SK-N-SH treated with all-trans-retinoic acid at 6 μM for 48 hours (cell line): ENCODE results near the gene RBMS3.

ENCODE experiments used
- ARNTL ChIP-seq: fragments of 450-650 bp; formaldehyde crosslinking; IDR thresholded peaks from 2 replicates; pipeline ENCODE4 v1.5.0; 2020; ENCODE audit warnings: low read depth, mild to moderate bottlenecking, moderate library complexity, borderline replicate concordance
- CSDC2 ChIP-seq: fragments of 250-450 bp; sonication (Bioruptor Pico); IDR thresholded peaks from 2 replicates; pipeline ENCODE4 v1.5.0; 2020; ENCODE audit warnings: mild to moderate bottlenecking, moderate library complexity
- ESRRG ChIP-seq: fragments of 250-450 bp; sonication (Bioruptor Pico); IDR thresholded peaks from 2 replicates; pipeline ENCODE4 v1.6.1; 2021; ENCODE audit warnings: mild to moderate bottlenecking
- ISL1 ChIP-seq: fragments of 250-450 bp; sonication (Bioruptor Pico); IDR thresholded peaks from 2 replicates; pipeline ENCODE4 v2.1.2; 2022; ENCODE audit warnings: mild to moderate bottlenecking, moderate library complexity
- OSR1 ChIP-seq: fragments of 250-450 bp; sonication (Bioruptor Pico); IDR thresholded peaks from 2 replicates; pipeline ENCODE4 v1.8.0; 2022; ENCODE audit warnings: moderate library complexity, mild to moderate bottlenecking, inconsistent platforms
- PPARA ChIP-seq: fragments of 250-450 bp; sonication (Bioruptor Pico); IDR thresholded peaks from 2 replicates; pipeline ENCODE4 v1.5.0; 2020; ENCODE audit warnings: mild to moderate bottlenecking, borderline replicate concordance
- TOX ChIP-seq: fragments of 250-450 bp; sonication (Bioruptor Pico); IDR thresholded peaks from 2 replicates; pipeline ENCODE4 v1.8.0; 2021; ENCODE audit warnings: mild to moderate bottlenecking, moderate library complexity, borderline replicate concordance
- ZFP3 ChIP-seq: fragments of 250-450 bp; sonication (Bioruptor Pico); IDR thresholded peaks from 2 replicates; pipeline ENCODE4 v1.5.0; 2020; ENCODE audit warnings: mild to moderate bottlenecking, moderate library complexity
- ZFP30 ChIP-seq: fragments of 450-650 bp; formaldehyde crosslinking; IDR thresholded peaks from 2 replicates; pipeline ENCODE4 v1.5.0; 2022; ENCODE audit warnings: mild to moderate bottlenecking, moderate library complexity
- ZNF565 ChIP-seq: fragments of 450-650 bp; formaldehyde crosslinking; conservative IDR thresholded peaks from 2 replicates; pipeline ENCODE4 v1.5.0; 2020; ENCODE audit warnings: low read depth, mild to moderate bottlenecking, moderate library complexity
- ZNF70 ChIP-seq: fragments of 450-650 bp; formaldehyde crosslinking; IDR thresholded peaks from 2 replicates; pipeline ENCODE4 v1.5.0; 2020; ENCODE audit warnings: mild to moderate bottlenecking, moderate library complexity
- TF ChIP-seq, protein P1 (sequence below): fragments of 250-450 bp; sonication (Bioruptor Pico); IDR thresholded peaks from 2 replicates; pipeline ENCODE4 v1.8.0; 2021; ENCODE audit warnings: low read depth, mild to moderate bottlenecking, moderate library complexity, borderline replicate concordance

DNA sequence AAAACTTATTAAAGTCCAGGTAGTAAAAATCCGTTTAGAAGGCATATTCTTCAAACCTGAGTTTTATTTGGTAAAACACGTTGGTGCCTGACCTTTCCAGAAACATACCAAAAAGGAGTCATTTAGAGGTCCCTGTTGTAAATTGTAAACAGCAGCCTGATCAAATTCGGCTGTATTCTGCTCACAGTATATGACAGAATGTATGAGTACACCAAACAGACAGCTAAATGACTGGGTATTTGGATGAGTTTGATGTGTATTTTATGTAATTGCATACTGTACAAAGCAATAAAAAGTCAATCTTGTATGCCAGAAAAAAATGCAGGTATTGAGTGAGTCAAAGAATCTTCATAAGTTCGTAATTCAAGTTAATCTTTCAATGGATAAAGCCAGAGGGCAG lies 330.4 kb downstream of the RBMS3 start:
- TF ChIP-seq ZFP3 (CRISPR knock-in tag): no peak
- TF ChIP-seq PPARA: no peak
- no peak for TF ChIP-seq ARNTL (CRISPR knock-in tag)
- TF ChIP-seq ZFP30: no peak
- TF ChIP-seq, protein P1, sequence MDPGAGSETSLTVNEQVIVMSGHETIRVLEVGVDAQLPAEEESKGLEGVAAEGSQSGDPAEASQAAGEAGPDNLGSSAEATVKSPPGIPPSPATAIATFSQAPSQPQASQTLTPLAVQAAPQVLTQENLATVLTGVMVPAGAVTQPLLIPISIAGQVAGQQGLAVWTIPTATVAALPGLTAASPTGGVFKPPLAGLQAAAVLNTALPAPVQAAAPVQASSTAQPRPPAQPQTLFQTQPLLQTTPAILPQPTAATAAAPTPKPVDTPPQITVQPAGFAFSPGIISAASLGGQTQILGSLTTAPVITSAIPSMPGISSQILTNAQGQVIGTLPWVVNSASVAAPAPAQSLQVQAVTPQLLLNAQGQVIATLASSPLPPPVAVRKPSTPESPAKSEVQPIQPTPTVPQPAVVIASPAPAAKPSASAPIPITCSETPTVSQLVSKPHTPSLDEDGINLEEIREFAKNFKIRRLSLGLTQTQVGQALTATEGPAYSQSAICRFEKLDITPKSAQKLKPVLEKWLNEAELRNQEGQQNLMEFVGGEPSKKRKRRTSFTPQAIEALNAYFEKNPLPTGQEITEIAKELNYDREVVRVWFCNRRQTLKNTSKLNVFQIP (CRISPR knock-in tag): no peak
- TF ChIP-seq OSR1 (CRISPR knock-in tag): no peak
- no peak for TF ChIP-seq ESRRG
- no peak for TF ChIP-seq ISL1 (CRISPR knock-in tag)
- no peak for TF ChIP-seq TOX (CRISPR knock-in tag)
- no peak for TF ChIP-seq ZNF70 (CRISPR knock-in tag)
- no peak for TF ChIP-seq ZNF565 (CRISPR knock-in tag)
- no peak for TF ChIP-seq CSDC2 (CRISPR knock-in tag)
